ENCODE measurements around the gene KIAA0319L.
"Not testable (repeated sequence)": the region's sequence is repeated elsewhere in the genome, so short reads cannot be mapped to it uniquely, and the experiment has no call there.

Gene KIAA0319L

GRCh38 chr1:35557118-35557610 lies at the start of gene KIAA0319L:
TSS of gene KIAA0319L (minus strand) at chr1:35557403. CDS start at chr1:35554491, 2,912 bp downstream.
- DNase-seq: peak; percentile 87

- DNase-seq: no peak
Measured at GRCh38 chr1:35605867-35606182, 48.6 kb upstream of the KIAA0319L start.

GRCh38 chr1:35605071-35605866 lies 48.1 kb upstream of the KIAA0319L start:
- no peak for DNase-seq

DNA sequence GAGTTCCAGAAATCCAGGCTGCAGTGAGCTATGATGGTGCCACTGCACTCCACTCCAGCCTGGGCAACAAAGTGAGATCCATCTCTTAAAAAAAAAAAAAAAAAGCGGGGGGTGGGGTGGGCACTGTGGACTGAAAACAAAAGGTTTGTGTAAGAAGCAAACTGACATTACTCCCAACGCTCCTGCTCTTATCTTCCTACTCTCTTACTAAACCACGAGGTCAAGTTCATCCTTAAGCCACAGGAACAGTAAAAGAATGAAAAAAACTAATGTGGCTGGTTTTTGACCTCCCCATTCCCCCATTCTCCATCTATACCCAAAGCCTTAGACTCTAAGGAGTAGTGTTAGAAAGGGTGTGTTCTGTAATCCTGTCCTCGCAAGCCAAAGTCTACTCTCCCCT lies 46.7 kb upstream of the KIAA0319L start:
- DNase-seq: no peak

DNA sequence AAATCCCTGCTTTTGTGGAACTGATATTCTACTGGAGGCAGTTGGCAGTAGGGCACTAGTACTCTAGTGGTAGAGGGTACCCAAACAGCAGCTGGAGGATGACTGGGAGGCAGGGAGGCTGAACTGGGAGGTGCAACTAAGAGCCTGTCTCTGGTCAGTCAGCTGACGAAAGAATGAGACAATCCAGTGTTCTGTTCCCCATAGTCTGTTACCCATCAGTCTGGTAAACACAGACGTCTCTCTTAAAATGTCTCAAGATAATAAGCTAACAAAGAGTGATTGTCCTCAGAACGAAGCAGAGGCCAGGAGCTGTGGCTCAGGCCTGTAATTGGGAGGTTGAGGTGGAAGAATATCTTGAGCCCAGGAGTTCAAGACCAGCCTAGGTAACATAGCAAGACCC lies 46.3 kb upstream of the KIAA0319L start:
- no peak for DNase-seq

DNA sequence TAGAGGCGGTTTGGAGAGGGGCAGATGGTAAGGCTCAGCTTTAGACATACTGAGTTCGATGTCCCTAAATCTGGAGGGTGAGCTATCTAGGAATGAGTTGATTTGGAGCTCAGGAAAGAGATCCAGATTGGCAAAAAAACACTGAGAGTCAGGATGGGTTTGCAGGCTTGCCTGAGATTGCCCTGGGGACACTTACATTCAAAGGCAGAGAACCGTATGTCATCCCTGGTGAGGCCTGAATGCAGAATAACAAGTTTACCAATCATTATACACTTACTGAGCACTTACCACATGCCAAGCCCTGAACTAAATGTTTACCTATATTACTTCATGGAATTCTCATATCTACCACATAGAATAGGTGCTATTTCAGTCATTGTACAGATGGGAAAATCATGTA lies 43.4 kb upstream of the KIAA0319L start:
- DNase-seq: no peak

GRCh38 chr1:35599411-35599810 lies 42.2 kb upstream of the KIAA0319L start:
- DNase-seq: no peak

DNA sequence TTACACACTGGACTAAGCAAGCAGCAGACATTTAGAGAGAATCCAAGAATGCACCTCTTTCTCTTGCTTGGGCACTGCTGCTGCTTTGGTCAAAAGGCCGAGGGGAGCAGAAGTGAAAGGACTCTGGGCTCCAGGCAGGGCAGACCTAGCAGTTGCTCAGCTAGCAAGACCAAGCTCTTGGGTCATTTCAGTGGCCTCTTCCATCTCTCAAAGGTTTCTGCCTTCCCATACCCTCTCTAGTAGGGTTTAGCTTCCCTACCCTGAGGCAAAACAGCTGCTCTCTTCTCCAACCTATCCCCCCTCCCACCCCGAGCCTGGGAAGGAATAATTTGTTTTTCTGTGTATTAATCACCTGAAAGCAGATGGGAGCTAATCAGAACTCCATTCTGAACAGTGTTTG lies 41.7 kb upstream of the KIAA0319L start:
- peak; percentile 23 for DNase-seq

- no peak for DNase-seq
Measured at GRCh38 chr1:35597870-35598269, 40.7 kb upstream of the KIAA0319L start.

DNA sequence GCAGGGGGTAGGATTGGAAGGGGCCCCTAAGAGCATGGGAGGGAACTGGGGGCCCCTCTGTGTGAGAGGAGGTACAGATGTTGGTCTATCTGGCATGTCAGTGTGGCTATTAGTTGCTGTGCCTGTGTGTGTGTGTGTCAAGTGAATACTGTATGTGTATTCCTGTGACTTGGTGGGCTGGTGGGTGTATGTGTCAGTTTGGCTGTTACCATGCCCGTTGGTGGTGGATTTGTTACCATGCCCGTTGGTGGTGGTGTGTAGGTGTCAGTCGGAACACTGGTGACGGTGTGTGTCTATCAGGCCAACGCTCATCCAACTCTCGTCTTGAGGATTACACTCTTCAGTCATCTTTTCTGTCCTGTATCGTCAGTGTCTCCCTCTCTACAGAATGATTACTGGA lies 38.5 kb upstream of the KIAA0319L start:
- DNase-seq: no peak

DNA sequence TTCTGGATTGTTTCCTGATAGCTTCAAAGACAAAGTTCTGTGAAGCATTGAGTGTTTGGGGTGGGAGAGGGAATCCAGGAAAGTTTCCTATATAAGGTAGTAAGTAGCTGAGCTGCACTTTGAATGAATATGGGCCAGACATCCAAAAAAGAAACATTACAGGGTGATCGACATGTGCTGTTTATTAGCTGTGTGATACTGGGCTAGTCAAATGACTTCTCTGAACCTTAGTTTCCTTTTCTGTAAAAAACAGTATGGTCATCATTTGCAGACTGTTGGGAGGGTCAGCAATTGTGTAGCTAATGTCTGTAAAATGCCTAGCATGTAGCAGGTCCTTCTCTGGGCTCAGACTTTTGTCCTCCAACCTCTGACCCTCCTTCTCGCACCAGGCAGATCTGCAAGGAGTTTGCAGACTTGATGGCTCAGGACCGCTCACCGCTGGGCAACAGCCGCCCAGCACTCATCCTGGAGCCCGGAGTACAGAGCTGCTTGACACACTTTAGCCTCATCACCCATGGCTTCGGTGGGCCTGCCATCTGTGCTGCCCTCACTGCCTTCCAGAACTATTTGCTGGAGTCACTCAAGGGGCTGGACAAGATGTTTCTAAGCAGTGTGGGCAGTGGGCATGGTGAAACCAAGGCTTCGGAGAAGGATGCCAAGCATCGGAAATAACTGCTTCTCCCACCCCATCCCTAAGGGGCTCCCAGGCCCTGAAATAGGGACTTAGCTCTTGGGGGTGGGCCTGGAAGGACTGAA lies 37.0 kb upstream of the KIAA0319L start:
- DNase-seq: no peak

GRCh38 chr1:35592991-35593769 lies 36.0 kb upstream of the KIAA0319L start:
- no peak for DNase-seq

DNA sequence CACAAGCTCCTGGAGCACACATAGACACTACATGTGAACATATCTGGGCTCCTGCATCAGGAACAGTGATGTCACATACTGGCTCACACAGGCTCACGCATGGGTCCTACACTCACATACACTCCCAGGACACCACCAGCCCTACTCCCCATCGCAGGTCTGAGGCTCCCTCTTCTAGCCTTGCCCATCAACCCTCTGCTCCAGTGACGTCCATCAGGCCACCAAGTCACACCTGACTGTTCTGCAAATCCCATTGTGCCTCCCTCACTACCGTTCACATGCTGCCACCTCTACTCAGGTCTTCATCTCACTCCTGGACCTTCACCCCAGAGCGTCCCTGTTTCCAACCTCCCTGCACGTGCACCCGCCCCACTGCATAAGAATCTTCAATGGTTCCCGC lies 34.0 kb upstream of the KIAA0319L start:
- DNase-seq: no peak

GRCh38 chr1:35590476-35591040 lies 33.4 kb upstream of the KIAA0319L start:
- no peak for DNase-seq

DNA sequence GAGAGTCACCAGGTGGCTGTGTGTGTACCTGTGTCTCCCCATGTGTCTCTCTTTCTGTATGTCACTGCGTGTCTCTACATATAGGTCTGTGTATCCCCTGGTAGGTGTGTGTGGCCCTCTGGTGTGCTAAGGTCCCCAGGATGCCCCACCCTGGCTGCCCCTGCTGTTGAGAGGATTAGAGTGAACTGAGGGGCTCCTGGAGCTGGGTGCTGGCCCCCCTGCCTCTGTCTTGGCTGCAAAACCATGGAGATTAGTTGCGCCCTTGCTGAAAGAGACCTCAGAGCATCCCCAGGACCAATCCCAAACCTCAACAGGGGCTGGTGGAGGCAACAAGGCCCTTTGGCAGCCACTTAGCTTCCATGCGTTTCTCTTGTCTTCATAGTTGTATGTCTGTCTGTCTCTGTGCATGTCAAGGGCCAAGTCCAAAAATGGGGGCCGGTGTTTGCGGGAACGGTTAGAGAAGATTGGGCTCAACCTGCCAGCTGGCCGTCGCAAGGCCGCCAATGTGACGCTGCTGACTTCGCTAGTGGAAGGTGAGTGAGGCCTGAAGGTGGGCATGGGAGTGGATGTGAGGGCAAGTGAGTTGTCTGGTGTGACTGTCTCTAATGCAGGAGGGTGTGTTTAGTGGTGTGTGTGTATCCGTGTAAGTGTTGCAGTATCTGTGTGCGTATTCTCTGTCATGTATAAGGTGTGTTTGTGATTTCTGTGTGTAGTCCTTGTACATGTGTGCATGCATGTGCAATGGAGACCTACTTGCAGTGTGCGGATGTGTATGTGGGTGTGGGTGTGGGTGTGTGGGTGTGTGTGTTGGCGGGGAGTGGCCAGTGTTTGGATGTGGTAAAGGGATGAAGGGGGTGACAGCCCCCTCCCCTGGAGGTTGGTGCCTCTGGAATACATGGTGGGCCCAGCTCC lies 32.6 kb upstream of the KIAA0319L start:
- no peak for DNase-seq

DNA sequence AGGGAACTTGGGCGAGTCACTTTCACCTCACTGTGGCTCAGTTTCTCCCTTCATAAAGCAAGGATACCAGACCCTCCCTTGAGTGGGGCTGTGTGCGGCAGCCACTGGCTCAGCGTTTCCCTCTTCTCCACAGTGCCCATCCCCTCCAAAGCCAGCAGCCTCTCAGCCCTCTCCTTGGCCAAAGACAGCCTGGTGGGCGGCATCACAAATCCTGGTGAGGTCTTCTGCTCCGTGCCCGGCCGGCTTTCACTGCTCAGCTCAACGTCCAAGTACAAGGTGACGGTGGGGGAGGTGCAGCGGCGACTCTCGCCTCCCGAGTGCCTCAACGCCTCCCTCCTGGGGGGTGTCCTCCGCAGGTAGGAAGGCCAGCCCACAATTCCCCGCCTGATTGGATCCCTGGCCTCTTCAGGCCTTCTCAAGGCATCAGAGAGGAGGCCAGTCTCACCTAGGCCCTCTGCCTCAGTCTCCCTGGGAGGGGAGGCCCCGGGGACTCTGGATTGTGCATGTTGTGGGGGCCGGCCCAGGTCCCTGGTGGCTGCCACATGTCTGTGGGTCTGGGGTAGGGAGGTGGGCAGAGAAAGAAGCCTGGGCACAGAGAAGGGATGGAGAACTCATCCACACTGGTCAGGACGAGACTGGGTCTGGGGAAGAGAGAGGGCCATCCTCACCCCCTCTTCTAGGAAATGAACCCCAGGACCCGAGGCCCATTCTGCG lies 31.2 kb upstream of the KIAA0319L start:
- no peak for DNase-seq

- DNase-seq: no peak
Measured at GRCh38 chr1:35587736-35588135, 30.5 kb upstream of the KIAA0319L start.

- no peak for DNase-seq
Measured at GRCh38 chr1:35586808-35587207, 29.6 kb upstream of the KIAA0319L start.

- DNase-seq: not testable (repeated sequence)
Measured at GRCh38 chr1:35585805-35586204, 28.6 kb upstream of the KIAA0319L start.

DNA sequence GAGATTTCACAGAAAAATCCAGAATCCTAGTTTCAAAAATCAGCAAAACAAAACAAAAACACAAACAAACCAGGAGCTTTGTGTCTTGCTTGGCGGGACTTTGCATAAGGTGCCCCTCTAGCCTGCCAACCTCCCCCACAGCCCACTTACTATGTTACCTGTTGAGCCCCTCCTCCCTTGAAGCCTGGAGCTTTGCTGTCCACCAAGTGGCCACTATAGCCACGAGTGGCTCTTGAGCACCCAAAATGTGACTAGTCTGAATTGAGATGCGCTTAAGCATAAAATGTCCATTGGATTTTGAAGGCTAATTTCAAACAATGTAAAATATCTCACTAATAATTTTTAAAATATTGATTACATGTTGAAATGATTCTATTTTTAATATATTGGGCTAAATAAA lies 28.1 kb upstream of the KIAA0319L start:
- no peak for DNase-seq

- DNase-seq: not testable (repeated sequence)
Measured at GRCh38 chr1:35581621-35582020, 24.4 kb upstream of the KIAA0319L start.

Measured in NCI-H146 (cell line).